Activated CD8-positive, alpha-beta T cell treated with anti-CD3 and anti-CD28 coated beads for 36 hours (primary cell): ENCODE results near the gene AANAT. TPM values are rescaled to one million over a fixed set of nuclear protein-coding genes. Genes with fewer than 3 reads are reported as not detected.

Source experiments
- ATAC-seq: fragments of 200-7000 bp; cut with Tn5 transposase; one replicate; pipeline ENCODE4 v1.10.0; 2021; ENCODE audit warnings: mild to moderate bottlenecking, moderate library complexity
- CTCF ChIA-PET: fragments of 350-600 bp; sonication (Branson Sonifier 250); formaldehyde crosslinking; loops from one replicate; lab custom pipeline; 2021; ENCODE audit warnings: antibody characterized with exemption; lab: Charles Lee
- POLR2A ChIA-PET: fragments of 350-600 bp; sonication (Branson Sonifier 250); formaldehyde crosslinking; loops from one replicate; lab custom pipeline; 2021; ENCODE audit warnings: antibody characterized with exemption; lab: Charles Lee
- DNase-seq: peaks from one replicate; pipeline ENCODE4 v3.0.0-alpha.2; 2020
- H3K27ac Mint-ChIP-seq: one replicate; pipeline ENCODE4 v1.8.0; 2021; ENCODE audit warnings: mild to moderate bottlenecking, mixed read lengths
- H3K27me3 Mint-ChIP-seq: one replicate; pipeline ENCODE4 v1.8.0; 2021; ENCODE audit warnings: mixed read lengths
- H3K36me3 Mint-ChIP-seq: one replicate; pipeline ENCODE4 v1.8.0; 2021; ENCODE audit warnings: low read depth, mixed read lengths
- H3K4me1 Mint-ChIP-seq: one replicate; pipeline ENCODE4 v1.8.0; 2021; ENCODE audit warnings: low read depth, mixed read lengths
- H3K4me3 Mint-ChIP-seq: one replicate; pipeline ENCODE4 v1.8.0; 2021; ENCODE audit warnings: mild to moderate bottlenecking, moderate library complexity, mixed read lengths
- H3K9me3 Mint-ChIP-seq: one replicate; pipeline ENCODE4 v1.8.0; 2021; ENCODE audit warnings: mixed read lengths
- intact Hi-C: fragments of 100-400 bp; cut with micrococcal nuclease; formaldehyde crosslinking; loops from one replicate; pipeline ENCODE4 v1.10.0; 2022
- total RNA-seq, 2 experiments: library from RNA; stranded (reverse); gene quantifications; one replicate each; pipeline ENCODE4 v1.2.3, GENCODE V29; 2021
- TF ChIP-seq, protein P1 (sequence below): fragments of 200-600 bp; IDR thresholded peaks from one replicate; pipeline ENCODE4 v1.8.0; 2022; ENCODE audit warnings: antibody characterized with exemption, mild to moderate bottlenecking

The AANAT gene
- under 1 TPM in 1 of 2 experiments, not detected in 1; 0.34 TPM for total RNA-seq

DNA sequence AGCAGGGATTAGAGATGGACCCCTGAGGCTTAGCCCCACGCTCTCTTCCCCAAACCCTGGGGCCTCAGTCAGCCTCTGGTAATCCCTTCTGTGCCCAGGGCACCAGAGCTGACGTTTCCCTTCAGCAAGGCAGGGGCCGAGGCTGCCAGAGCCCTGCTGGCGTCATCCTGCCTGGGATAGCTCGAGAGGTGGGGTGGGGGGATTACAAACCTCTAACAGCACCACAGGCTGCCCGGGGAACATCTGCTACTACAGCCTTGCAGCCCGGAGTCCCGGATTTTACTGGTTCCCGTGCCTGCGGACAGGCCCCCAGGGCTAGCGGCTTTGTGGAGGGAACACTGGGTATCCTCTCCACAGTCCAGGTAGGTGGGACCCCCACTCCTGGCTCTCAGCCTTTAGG lies at the start of gene AANAT:
TSS of gene AANAT (plus strand) at position 238 of the 400 bp plus-strand sequence. CDS start 1,144 bp downstream, outside the sequence.
- TF ChIP-seq, protein P1, sequence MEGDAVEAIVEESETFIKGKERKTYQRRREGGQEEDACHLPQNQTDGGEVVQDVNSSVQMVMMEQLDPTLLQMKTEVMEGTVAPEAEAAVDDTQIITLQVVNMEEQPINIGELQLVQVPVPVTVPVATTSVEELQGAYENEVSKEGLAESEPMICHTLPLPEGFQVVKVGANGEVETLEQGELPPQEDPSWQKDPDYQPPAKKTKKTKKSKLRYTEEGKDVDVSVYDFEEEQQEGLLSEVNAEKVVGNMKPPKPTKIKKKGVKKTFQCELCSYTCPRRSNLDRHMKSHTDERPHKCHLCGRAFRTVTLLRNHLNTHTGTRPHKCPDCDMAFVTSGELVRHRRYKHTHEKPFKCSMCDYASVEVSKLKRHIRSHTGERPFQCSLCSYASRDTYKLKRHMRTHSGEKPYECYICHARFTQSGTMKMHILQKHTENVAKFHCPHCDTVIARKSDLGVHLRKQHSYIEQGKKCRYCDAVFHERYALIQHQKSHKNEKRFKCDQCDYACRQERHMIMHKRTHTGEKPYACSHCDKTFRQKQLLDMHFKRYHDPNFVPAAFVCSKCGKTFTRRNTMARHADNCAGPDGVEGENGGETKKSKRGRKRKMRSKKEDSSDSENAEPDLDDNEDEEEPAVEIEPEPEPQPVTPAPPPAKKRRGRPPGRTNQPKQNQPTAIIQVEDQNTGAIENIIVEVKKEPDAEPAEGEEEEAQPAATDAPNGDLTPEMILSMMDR: no peak
- H3K4me1 Mint-ChIP-seq: peaks cover 2% of the 10 kb centered on the region
- no peak within 1 kb of the TSS for H3K27ac Mint-ChIP-seq
- DNase-seq (no peak), ATAC-seq (no peak)
- H3K27me3 Mint-ChIP-seq: no peaks in the 10 kb centered on the region
- POLR2A ChIA-PET: interaction anchor here (1.1 to 2.9 kb wide), 7 partner anchors 10 to 91 kb away, joined by 3 to 10 read pairs (median 4); partner anchors contain the start of genes RHBDF2 and UBE2O
- intact Hi-C loops: no loop called here
- no peaks in the 10 kb centered on the region for H3K9me3 Mint-ChIP-seq
- CTCF ChIA-PET: interaction anchor here (1.1 to 5.9 kb wide), 16 partner anchors 9 to 195 kb away, joined by 3 to 83 read pairs (median 8); partner anchors contain the start of genes RHBDF2 and UBE2O
- H3K4me3 Mint-ChIP-seq: no peak within 1 kb of the TSS
- H3K36me3 Mint-ChIP-seq: peaks cover 5% of the 10 kb centered on the region

DNA sequence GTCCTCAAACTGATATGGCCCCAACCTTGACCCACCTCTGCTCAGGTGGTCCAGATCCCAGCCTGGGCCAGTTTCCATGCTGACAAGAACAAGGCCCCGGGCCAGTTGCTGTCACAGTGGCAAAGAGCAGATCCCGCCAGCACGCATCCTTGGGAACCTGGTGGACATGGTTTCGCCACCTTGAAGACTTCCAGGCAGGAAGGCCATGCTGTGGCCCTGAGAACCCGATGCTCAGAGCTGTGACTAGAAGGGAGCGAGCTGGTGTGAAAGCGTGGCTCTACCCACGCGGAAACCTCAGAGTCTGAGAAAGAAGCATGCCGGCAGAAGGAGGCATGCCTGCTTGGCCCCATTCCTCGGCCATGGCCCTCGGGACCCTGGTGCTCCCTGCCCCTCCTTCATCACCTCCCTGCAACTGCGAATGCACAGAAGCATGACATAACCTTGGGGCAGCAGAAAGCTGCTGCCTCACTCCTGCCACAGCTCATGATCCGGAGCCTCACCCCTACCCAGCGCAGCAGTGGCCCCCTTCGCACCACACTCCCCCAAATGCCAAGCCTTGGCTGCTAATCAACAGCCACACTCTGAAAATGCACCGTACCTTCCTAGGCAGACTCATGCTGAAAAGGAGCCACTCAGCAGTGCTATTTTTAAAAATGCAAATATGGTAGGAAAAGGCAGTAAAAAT lies 47.7 kb upstream of the AANAT start:
- H3K27ac Mint-ChIP-seq: no peak overlapping the region
- TF ChIP-seq, protein P1: no peak

DNA sequence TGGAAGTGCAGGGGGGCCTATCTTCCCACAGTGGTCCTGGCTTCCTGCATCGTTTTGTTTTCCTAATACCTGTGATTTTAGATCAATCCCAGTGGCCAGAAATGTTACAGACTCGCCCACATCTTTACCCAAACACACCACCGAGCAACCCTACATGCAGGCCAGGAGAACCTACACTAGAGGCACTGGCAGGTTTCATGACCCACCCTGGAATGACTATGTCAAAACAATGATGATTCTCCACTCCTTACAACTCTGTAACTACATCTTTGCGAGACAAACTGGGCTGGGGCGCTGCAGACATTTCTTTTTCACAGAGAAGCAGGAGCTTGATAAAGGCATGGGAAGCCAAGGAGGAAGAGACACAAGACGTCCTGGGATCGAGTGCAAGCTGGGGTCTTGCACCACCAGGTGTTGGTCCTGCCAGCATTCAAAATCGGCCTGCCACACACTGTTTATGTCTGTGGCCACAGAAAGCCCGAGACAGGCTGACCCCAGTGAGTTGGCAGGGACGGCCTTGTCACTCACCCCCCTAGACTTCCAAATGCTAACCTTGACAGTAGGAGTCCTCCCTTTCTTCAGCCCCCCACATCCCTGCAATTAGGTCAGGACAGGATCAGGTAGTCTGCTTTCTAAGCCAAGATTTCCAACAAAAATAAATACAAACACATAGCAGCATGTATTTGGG lies 46.9 kb upstream of the AANAT start:
- intact Hi-C loops: no loop called here
- POLR2A ChIA-PET: no interaction called here
- Mint-ChIP-seq H3K4me1 (peaks cover 13% of the 10 kb centered on the region), H3K4me3 (no peak overlapping the region), H3K9me3 (no peaks in the 10 kb centered on the region), H3K36me3 (no peaks in the 10 kb centered on the region), H3K27me3 (no peaks in the 10 kb centered on the region), H3K27ac (no peak overlapping the region)
- no peak for ATAC-seq
- no peak for DNase-seq
- CTCF ChIA-PET: no interaction called here
- TF ChIP-seq, protein P1: no peak

More for the DNA sequence above, 47.7 kb upstream of the AANAT start:
- ATAC-seq: no peak
- POLR2A ChIA-PET: no interaction called here
- DNase-seq: no peak
- Mint-ChIP-seq H3K4me1 (peaks cover 11% of the 10 kb centered on the region), H3K36me3 (no peaks in the 10 kb centered on the region), H3K27me3 (no peaks in the 10 kb centered on the region), H3K4me3 (no peak overlapping the region), H3K9me3 (no peaks in the 10 kb centered on the region)
- CTCF ChIA-PET: no interaction called here
- intact Hi-C loops: no loop called here

DNA sequence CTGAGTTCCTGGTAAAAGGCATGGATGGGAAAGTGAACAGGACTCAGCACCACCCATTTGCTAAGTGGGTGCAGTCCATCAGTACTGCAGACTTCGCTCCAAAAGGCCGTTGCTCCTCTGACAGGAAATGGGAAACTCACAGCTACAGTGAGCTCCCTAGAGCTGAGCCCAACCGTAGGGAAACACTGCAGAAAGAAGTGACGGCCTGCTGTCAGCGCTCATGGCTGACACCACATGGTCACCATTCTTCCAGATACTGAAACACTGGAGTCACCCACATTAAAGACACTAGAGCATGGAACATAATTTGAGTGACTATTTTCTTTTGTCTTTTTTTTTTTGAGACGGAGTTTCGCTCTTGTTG lies 46.4 kb upstream of the AANAT start:
- no peaks in the 10 kb centered on the region for H3K9me3 Mint-ChIP-seq
- no peaks in the 10 kb centered on the region for H3K27me3 Mint-ChIP-seq
- ChIA-PET CTCF (no interaction called here), POLR2A (no interaction called here)
- H3K27ac Mint-ChIP-seq: no peak overlapping the region
- no peak overlapping the region for H3K4me3 Mint-ChIP-seq
- TF ChIP-seq, protein P1: no peak
- ATAC-seq: no peak
- H3K4me1 Mint-ChIP-seq: peaks cover 13% of the 10 kb centered on the region
- DNase-seq: no peak
- H3K36me3 Mint-ChIP-seq: no peaks in the 10 kb centered on the region
- intact Hi-C loops: no loop called here

DNA sequence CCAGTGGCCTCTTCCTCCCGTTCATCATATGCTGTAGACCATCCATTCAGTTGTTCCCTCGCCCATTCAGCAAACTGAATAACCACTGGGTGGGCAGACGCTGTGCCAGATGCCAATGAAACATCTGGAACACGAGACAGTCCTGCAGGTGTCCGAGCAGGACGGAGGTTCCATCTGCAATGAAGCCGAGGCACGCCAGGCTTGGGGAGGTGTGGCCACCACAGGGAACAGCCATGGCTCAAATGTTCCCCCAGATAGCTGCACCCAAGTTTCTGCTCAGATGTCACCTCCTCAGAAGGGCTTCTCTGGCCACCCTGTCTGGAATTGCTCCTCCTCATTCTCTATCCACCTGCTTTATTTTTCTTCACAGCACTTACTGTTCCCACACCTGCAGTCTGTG lies 45.0 kb upstream of the AANAT start:
- TF ChIP-seq, protein P1: no peak
- DNase-seq: no peak
- ChIA-PET CTCF (interaction anchor here (2.1 kb wide), 1 partner anchor 14 kb away, joined by 10 read pairs; no protein-coding TSS in a partner anchor), POLR2A (no interaction called here)
- Mint-ChIP-seq H3K27me3 (no peaks in the 10 kb centered on the region), H3K27ac (no peak overlapping the region), H3K4me1 (peaks cover 13% of the 10 kb centered on the region), H3K9me3 (no peaks in the 10 kb centered on the region), H3K4me3 (no peak overlapping the region), H3K36me3 (no peaks in the 10 kb centered on the region)
- ATAC-seq: no peak
- intact Hi-C loops: no loop called here
